ENCODE data around the gene AKR1D1.
"Not testable (repeated sequence)": the region's sequence is repeated elsewhere in the genome, so short reads cannot be mapped to it uniquely, and the experiment has no call there.

Gene AKR1D1

DNA sequence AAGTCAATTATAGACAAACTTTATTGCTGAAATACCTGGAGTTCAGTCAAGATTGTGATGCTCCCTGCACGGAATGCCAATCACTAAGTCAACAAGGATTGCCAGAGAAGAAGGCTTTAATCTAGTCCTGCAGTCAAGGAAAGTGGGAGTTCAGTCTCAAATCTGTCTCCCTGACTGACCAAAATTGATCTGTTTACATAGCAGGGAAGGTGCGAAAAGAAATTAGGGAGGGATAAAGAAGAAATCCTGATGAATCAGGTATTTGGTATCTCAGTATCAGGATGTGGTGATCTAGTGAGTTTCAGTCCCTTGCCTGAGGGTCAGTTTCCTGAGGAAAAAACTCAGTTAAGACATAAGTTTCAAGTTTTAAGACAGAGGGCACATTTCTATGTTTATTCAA is 2.1 kb upstream of the AKR1D1 start:
- no peak for DNase-seq (ENCODE audit: low read depth, low spot score)

DNA sequence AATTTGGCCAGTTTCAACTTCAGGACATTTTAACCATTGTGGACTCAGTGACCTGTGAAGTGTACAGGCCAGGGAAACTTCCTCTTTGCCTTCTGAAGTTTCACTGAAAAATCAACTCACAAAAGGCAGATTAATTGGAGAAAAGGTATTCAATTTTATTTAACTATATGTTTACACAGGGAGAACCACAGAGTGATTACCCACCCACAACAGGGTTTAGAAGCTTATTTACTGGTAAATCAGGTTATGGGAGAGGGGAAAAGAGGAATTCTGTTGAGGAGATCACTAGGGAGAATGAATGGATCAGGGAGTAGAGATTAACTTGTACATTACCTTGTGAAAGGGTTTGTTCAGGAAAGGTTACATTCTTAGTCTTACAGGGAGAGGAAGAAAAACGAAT is 1.7 kb upstream of the AKR1D1 start:
- no peak for DNase-seq (ENCODE audit: low read depth, low spot score)

GRCh38 chr7:138075350-138075749 is 909 bp upstream of the AKR1D1 start:
- no peak for DNase-seq (ENCODE audit: low read depth, low spot score)

DNA sequence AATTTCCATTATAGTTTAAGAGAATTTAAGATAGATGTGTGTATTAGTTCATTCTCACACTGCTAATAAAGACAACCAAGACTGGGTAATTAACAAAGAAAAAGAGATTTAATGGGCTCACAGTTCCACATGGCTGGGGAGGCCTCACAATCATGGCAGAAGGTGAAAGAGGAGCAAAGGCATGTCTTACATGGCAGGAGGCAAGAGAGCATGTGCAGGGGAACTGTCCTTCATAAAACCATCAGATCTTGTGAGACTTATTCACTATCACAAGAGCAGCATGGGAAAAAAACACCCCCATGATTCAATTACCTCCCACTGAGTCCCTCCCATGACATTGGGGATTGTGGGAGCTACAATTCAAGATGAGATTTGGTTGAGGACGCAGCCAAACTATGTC is 473 bp upstream of the AKR1D1 start:
- DNase-seq (ENCODE audit: low read depth, low spot score): not testable (repeated sequence)

DNA sequence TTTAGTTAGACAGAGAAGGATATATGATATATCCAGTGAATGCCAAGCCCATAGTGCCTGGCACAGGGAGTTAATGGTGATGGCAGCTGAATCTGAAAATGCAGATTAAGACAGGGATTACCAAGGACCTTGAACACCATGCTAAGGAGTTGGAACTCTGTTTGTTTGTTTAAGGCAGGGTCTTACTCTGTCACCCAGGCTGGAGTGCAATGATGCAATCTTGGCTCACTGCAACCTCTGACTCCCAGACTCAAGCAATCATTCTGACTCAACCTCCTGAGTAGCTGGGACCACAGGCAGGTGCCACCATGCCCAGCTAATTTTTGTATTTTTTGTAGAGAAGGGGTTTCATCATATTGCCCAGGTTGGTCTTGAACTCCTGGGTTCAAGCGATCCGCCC is 1.6 kb downstream of the AKR1D1 start:
- no peak for DNase-seq (ENCODE audit: low read depth, low spot score)

GRCh38 chr7:138079137-138079536 is 2.9 kb downstream of the AKR1D1 start:
- DNase-seq (ENCODE audit: low read depth, low spot score): no peak

DNA sequence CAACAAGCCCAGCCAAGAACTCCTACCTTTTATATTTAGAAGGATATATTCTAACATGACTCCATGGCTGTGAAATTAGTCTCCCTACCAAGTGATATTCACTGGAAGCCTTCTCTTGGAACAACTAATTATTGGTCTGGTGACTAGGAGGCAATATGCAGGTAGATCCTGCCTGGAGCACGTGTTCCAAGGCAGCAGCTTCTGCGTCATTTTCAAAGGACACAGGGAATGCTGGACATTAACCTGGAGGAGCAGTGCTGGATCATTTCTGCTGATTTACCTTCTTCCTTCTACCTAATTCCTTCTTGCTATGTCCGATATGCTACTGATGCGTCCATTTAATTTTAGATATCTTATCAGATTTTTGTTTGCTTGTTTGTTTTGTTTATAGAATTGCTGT is 5.6 kb downstream of the AKR1D1 start:
- DNase-seq (ENCODE audit: low read depth, low spot score): no peak

DNA sequence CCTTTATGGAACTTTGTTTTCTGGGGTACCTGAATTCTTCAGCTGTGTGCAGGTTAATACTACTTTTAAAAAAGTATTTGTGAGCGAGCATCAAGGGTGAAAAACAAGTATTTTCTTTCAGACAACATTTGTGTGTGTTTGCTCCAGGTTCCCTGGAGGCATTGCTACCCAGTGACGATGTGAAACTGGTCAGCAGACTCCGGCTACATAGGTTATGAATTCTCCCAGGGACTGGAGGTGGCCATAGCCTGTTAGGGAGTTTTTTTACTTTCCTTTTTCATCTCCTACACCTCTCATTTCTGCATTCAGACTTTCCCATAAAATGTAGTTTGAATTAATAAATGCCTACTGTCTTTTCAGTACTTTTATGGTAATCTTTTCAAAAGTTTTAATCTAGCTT is 7.6 kb downstream of the AKR1D1 start:
- no peak for DNase-seq (ENCODE audit: low read depth, low spot score)

- no peak for DNase-seq (ENCODE audit: low read depth, low spot score)
These were observed 10.5 kb downstream of the AKR1D1 start for GRCh38 chr7:138086563-138087270.

DNA sequence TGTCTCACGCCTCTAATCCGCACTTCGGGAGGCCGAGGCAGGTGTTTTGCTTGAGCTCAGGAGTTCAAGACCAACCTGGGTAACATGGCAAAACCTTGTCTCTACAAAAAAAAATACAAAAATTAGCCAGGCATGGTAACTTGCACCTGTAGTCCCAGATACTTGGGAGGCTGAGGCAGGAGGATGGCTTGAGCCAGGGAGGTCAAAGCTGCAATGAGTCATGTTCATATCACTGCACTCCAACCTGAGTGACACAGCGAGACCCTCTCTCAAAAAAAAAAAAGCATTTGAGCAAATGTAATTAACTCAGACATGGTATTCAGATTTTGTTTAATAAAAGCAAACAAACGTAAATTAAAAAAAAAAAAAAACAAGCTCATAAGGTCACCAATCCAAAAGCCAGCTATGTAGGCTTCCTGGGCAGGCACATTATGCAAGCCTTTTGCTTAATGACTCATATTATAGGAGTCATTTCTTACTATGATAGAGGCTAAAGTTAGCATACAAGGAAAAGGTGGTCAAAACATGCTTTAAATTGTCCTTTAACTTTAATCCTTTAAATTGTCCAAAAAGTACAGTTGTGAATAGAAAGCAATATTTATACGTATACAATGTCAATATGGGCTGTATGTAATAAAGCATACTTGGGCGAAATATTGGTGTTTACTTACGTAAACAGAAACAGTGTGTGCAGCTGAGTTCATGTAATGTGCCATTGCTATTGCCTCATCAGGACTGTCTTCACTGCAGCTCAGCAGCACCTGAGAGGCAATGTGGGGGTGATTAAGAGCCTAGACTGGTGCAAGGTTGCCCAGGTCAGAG is 13.0 kb downstream of the AKR1D1 start:
- no peak for DNase-seq (ENCODE audit: low read depth, low spot score)

DNA sequence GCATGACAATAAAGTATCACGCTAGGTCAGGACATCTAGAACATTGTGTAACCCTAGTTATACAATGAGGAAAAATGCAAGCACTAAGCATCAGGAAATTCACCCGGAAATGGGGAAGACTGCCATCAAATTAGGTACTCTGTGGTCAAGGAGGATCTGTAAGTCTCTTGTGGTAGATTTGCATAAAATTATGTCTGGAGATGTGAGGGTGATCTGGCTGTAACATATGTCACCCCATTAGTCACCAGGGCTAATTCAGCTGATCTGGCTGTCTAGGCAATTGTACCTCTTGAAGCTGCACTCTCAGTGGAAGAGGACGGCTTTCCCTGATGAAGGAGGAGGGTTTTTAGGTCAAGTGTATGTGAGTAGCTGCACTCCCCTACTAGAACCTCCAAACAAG is 14.8 kb downstream of the AKR1D1 start:
- no peak for DNase-seq (ENCODE audit: low read depth, low spot score)

- not testable (repeated sequence) for DNase-seq (ENCODE audit: low read depth, low spot score)
These were observed 15.6 kb downstream of the AKR1D1 start for GRCh38 chr7:138091840-138092239.

DNA sequence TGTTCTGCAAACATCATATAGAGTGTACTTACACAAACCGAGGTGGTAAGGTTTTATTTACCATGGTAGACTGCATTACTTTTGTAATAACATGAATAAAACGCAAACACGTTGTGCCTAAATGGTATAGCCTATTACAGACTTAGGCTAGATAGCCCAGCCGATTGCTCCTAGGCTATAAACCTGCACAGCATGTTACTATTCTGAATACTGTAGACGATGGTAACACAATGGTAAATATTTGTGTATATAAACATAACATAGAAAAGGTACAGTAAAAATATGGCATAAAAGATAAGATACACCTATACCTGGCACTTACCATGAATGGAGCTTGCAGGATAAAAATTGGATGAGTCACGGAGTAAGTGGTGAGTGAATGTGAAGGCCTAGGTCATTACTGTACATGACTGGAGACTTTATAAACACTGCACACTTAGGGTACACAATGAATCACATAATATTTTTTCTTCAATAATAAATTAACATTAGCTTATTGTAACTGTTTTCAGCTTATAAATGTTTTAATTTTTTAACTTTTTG is 16.3 kb downstream of the AKR1D1 start:
- no peak for DNase-seq (ENCODE audit: low read depth, low spot score)

- no peak for DNase-seq (ENCODE audit: low read depth, low spot score)
These were observed 20.0 kb downstream of the AKR1D1 start for GRCh38 chr7:138095972-138096935.

DNA sequence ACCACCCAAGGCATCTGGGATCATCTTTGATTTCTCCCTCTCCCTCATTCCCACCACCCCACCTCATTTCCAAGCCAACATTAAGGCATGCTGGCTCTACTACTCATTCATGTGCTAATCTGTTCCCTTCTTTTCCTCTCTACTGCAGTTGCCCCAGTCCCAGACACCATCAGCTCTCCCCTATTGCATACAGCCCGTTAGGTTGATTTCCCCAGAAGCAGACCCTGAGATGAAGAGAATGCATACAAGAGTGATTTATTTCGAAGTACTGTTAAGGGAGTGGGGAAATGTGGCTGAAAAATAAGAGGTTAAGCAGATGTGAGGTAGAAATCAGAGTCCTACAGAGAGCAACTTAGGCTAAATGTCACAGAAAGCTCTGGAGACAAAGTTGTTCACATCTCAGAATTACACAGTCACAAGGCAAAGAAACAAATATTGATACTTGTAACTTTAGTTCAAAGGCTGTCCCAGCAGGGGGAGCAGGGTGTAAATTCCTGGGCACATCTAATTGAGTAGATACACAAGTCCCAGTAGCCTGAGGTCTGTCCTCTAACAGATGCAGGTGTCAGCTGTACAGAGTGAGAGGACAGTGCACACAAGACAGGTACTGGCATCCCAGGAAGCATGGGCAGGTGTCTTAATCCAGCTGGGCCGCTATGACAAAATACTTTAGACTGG is 20.9 kb downstream of the AKR1D1 start:
- peak; percentile 22 for DNase-seq (ENCODE audit: low read depth, low spot score)

DNA sequence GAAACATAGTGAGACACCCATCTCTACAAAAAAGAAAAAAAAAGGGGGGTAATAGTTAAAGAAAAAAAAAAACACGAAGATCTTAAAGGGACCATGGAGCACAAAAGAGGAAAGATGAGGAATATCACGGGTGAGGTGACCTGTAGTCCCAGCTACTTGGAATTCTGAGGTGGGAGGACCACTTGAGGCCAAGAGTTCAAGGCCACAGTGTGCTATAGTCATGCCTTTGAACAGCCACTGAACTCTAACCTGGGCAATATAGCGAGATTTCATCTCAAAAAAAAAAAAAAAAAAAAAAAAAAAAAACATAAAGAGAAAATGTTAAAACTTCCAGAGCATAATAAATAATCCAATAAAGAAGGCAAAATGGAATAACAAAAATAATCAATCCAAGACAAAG is 23.6 kb downstream of the AKR1D1 start:
- no peak for DNase-seq (ENCODE audit: low read depth, low spot score)

GRCh38 chr7:138105221-138105620 is 29.0 kb downstream of the AKR1D1 start:
- DNase-seq (ENCODE audit: low read depth, low spot score): peak; percentile 53

GRCh38 chr7:138115047-138115446 is 38.8 kb downstream of the AKR1D1 start:
- no peak for DNase-seq (ENCODE audit: low read depth, low spot score)

GRCh38 chr7:138116141-138116540 is 39.9 kb downstream of the AKR1D1 start:
- peak; percentile 72 for DNase-seq (ENCODE audit: low read depth, low spot score)

DNA sequence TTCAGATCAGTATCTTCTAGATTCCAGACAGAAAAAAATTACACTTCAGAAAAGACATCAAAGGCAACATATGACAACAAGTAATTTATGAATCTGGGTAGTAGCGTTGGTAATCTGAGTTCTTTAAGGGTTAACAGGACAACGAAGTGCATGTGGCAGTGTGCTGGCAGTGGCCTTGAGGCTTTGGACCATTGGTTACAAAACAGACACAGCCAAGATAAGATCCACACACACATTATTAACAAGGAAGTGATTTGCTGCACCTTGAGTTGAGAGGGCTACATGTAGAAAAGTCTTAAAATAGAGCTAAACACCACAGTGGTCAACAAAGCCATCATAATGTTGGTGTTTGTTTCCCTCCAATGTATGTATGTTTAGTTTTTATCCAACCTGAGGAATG is 40.6 kb downstream of the AKR1D1 start:
- no peak for DNase-seq (ENCODE audit: low read depth, low spot score)

GRCh38 chr7:138120140-138120827 is 44.0 kb downstream of the AKR1D1 start:
- no peak for DNase-seq (ENCODE audit: low read depth, low spot score)

All from ELF-1 (cell line).